Measurements from ENCODE around the gene PRDM7.

DNA sequence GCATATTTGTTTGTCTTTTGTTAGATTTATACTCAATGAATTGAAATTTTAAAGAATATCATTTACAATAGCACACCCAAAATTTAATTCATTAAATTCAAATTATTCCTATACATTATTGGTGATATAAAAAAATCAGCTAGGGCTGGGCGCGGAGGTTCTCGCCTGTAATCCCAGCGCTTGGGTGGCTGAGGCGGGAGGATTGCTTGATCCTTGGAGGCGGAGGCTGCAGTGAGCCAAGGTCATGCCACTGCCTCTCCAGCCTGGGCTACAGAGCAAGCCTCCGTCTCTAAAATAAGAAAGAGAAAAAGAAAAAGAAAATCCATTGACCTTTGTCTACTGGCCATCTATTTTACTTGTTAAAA is 4.5 kb upstream of the PRDM7 start:
- TF ChIP-seq POLR2A (IDR thresholded peaks at IDR 0.05; ENCODE audit: low read depth, low read length) (no peak), POLR2AphosphoS5 (IDR thresholded peaks at IDR 0.05; ENCODE audit: low read depth, low read length) (no peak)
